Measurements from ENCODE around the gene UQCRHL. TPM values are rescaled to one million over a fixed set of nuclear protein-coding genes. Genes with fewer than 3 reads are reported as not detected.

The UQCRHL gene
- total RNA-seq, 4 donors from 2014 or later = 0.40 to 1.4 (median 0.85) TPM

DNA sequence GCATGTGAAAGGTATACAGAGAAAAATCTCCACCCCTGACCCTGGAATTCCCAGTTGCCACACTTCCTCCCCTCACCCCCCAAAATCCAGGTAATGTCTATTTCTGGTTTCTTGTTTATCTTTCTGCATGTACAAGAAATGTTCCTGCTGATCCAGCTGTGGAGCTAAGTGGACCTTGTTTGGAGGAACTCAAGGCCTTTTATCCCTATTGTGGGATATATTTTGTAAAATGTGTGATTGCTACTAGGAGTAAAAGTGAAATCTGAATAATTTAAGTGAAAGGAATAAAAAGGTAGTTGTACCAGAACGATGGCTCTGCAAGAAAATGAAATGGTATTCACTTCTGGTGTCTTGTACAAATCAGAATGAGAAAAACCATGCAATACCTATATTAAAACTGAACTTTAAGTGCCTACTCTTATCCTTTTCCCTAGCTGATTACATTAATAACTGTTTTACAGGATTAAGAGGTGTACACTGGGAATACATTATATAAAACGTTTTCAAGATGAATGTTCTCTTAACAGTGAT, 43.1 kb upstream of the UQCRHL start:
- Histone ChIP-seq H3K4me3 (peak overlapping the region in 1 of 2 donors; percentile 85), H3K27ac (peak overlapping the region; percentile 34 to 99 (median 96)), H3K27me3 (no peaks in the 10 kb centered on the region), H3K36me3 (no peaks in the 10 kb centered on the region), H3K4me1 (peaks cover 0 to 76% (median 13%) of the 10 kb centered on the region in 3 donors), H3K9me3 (no peaks in the 10 kb centered on the region)
- TF ChIP-seq POLR2A (IDR thresholded peaks at IDR 0.05) = no peak
- TF ChIP-seq POLR2AphosphoS5 (IDR thresholded peaks at IDR 0.05) = peak; percentile 15
- ATAC-seq = no peak
- 4 to 10% methylated on average over 2 of the region's 2 CpGs for WGBS, 2 donors (ENCODE audit: low coverage in 1 of 2)

DNA sequence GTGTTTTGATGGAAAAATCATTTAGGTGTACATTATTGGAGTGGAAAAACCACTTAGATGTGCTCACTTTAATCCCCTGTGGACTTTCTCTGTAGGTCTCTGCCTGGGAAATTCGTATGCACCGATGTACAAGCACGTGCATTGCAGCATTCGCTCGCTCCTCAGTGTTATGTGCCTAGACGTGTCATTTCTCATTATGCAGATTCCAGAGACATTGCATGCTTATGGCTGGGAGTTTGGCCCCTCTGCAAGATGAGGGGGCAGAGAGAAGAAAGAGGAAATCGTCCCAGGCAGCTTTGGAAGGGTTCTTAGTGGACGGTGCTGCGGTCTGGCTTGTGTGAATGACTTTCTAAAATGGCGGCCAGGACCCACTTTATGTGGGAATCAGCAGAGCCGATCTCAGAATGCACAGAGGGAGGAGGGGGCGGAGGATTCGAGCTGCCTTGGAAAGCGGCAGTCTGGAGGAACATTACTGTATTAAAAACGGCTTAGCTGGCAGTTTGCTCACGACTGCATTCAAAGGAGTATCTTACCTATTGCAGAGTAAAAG, 42.4 kb upstream of the UQCRHL start:
- no peaks in the 10 kb centered on the region for H3K36me3 ChIP-seq
- peaks cover 0 to 76% (median 13%) of the 10 kb centered on the region in 3 donors for H3K4me1 ChIP-seq
- ATAC-seq = no peak
- TF ChIP-seq CTCF (IDR thresholded peaks at IDR 0.05) (no peak), EP300 (IDR thresholded peaks at IDR 0.05) (no peak), POLR2AphosphoS5 (IDR thresholded peaks at IDR 0.05) (no peak), POLR2A (IDR thresholded peaks at IDR 0.05) (no peak)
- H3K9me3 ChIP-seq = no peaks in the 10 kb centered on the region
- H3K4me3 ChIP-seq = peak overlapping the region; percentile 85
- H3K27me3 ChIP-seq = no peaks in the 10 kb centered on the region
- 0% methylated on average over 6 to 15 of the region's 16 CpGs for WGBS, 2 donors (ENCODE audit: low coverage in 1 of 2)
- H3K27ac ChIP-seq = peak overlapping the region; percentile 94 to 99 (median 99)

DNA sequence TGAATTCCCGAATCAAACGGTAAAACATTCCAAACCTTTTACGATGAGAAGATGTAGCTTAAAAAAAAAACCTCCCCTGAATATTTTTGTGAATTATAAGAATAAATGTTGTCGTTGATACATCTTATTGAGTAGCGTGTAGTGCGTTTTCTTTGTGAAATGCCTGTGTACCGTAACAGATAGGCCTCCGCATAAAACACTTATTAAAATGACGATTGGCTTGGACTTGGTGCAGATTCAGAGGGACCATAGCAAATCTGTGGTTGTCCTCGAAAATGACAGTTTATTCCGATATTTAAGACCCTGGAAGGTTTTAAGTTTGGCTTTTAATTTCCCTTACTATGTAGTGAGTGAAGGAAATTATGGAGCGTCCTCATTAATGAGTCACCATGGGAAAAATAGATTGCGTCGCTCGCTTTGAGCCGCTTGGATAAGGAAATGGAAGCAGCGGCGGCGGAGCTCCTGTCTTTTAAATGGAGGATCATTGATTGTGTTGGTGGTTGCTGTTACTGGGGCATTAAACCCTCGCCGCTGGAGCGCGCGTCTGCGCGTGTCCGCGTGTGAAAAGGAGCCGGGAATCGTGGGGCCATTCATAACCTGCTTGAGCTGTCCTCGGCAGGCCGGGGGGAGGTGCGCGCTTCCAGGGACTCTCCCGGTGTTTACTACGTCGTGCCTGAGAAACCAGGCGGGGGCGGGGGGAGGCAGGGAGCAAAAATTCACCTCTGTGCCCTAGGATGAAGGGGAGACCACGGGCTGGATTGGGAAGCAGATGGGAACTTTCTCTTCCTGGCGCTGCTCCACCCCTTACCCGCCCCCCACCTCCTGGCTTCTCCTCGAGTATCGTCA, 41.7 kb upstream of the UQCRHL start:
- Histone ChIP-seq H3K4me1 (peaks cover 0 to 75% (median 13%) of the 10 kb centered on the region in 3 donors), H3K27ac (peak overlapping the region; percentile 94 to 99 (median 99)), H3K27me3 (no peaks in the 10 kb centered on the region), H3K36me3 (no peaks in the 10 kb centered on the region), H3K4me3 (peak overlapping the region; percentile 85), H3K9me3 (no peaks in the 10 kb centered on the region)
- TF ChIP-seq EP300 (IDR thresholded peaks at IDR 0.05) (no peak), POLR2AphosphoS5 (IDR thresholded peaks at IDR 0.05) (peak; percentile 84), POLR2A (IDR thresholded peaks at IDR 0.05) (peak; percentile 48 to 59), CTCF (IDR thresholded peaks at IDR 0.05) (peak in 3 of 4 experiments; percentile 22 to 28 (median 28))
- WGBS, 2 donors (ENCODE audit: low coverage in 1 of 2) = 0% methylated on average over 18 to 32 of the region's 44 CpGs
- peak; percentile 13 for ATAC-seq

- Histone ChIP-seq H3K4me1 (peaks cover 0 to 75% (median 13%) of the 10 kb centered on the region in 3 donors), H3K36me3 (no peaks in the 10 kb centered on the region), H3K4me3 (peak overlapping the region; percentile 85), H3K27me3 (no peaks in the 10 kb centered on the region), H3K9me3 (no peaks in the 10 kb centered on the region), H3K27ac (peak overlapping the region; percentile 94 to 99 (median 99))
- 0% methylated on average over 8 to 13 of the region's 104 CpGs for WGBS, 2 donors (ENCODE audit: low coverage in 1 of 2)
- no peak for TF ChIP-seq POLR2AphosphoS5 (IDR thresholded peaks at IDR 0.05)
- TF ChIP-seq POLR2A (IDR thresholded peaks at IDR 0.05) = no peak
- TF ChIP-seq CTCF (IDR thresholded peaks at IDR 0.05) = no peak
- peak; percentile 3 for ATAC-seq
Measured at GRCh38 chr1:15848143-15848928, 40.9 kb upstream of the UQCRHL start.

DNA sequence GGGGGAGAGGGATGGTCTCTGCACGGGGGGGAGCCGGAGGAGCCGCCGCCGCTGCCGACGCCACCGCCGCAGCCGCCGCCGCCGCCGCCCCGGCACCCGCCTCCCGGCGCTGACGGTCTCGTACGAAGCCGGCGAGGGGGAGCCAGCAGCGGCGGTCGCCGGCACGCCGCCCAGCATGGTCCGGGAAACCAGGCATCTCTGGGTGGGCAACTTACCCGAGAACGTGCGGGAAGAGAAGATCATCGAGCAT, 40.4 kb upstream of the UQCRHL start:
- Histone ChIP-seq H3K27ac (peak overlapping the region; percentile 94 to 99 (median 99)), H3K9me3 (no peaks in the 10 kb centered on the region), H3K36me3 (no peaks in the 10 kb centered on the region), H3K27me3 (no peaks in the 10 kb centered on the region), H3K4me1 (peaks cover 0 to 71% (median 13%) of the 10 kb centered on the region in 3 donors), H3K4me3 (peak overlapping the region; percentile 85)
- ATAC-seq = no peak
- no CpG with 5 or more reads among the region's 34 CpGs for WGBS, 2 donors (ENCODE audit: low coverage in 1 of 2)
- TF ChIP-seq POLR2A (IDR thresholded peaks at IDR 0.05) (peak; percentile 3 to 54), CTCF (IDR thresholded peaks at IDR 0.05) (no peak), POLR2AphosphoS5 (IDR thresholded peaks at IDR 0.05) (no peak)
